Fibroblast of skin of scalp (primary cell): Measurements from ENCODE around the gene GPSM3.
A peak's percentile ranks its signal among the peaks of the same experiment; 100 is the strongest.

Experiments
- DNase-seq: peaks from one replicate; pipeline ENCODE4 v3.0.0-alpha.2; 2013

Gene GPSM3

DNA sequence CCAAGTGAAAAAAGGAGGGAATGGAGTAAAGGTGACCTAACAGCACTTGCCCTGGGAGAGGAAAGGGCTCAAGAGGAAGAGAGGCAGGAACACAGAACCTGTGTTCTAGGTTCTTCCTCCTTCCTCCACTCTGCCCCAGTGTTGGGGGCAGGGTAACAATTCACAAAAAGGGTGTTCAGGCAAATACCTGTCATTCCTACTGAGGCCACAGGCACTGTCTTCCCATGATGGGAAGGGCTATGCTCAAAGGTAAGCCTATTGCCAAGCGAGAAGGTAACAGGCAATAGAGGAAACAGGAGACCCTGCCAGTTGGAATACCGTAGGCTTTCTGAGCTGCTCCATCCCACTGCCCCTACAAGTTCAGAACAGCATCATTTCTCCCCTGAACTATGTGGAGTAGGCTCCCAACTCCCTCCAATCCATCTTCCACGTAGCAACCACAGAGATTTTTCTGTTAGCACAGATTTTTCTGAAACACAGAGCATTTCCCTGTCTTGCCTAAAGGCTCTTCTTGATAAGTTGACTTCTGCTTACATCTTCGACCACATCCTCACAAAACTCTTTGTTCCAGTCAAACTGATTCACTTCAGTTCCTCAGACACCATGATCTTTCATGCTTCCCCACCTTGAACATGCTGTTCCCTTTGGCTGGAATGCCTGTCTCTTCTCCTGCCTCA lies 19.3 kb downstream of the GPSM3 start:
- DNase-seq, result no peak

DNA sequence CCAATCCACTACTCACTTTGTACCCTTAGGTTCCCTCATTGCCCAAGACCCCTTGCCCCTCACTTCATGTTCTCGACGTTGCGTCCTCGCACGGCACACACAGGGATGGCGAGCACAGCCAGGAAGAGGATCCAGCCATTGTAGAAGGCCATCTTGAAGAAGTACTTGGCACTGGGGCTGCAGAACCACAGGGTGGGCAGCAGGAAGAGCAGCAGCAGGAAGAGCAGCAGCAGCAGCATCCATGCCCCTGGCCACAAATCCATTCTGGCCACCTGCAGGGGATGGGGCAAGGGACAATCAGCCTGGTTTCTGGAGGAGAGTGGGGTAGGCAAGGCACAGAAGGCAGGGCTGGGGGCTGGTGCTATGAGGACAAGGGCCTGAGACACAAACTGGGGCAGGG lies 21.2 kb downstream of the GPSM3 start:
- DNase-seq, result no peak

DNA sequence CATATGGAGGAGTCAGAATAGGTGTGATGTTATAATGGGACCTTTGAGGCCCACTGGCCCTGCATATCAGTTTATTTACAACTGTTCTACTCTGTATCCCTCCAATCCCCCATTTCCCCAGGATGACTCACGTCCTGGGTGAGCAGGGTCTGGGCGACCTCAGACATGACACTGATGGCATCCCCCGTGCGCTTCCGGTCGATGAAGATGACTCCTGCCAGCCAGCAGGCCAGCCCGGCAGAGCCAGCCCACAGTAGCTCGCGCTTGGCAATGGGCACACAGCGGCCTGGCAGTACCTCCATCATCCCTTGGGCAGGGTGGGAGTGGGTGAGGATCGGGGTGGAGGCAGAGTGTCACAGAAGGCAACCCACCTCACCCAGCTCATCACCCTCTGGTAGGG lies 22.1 kb downstream of the GPSM3 start:
- no peak for DNase-seq

DNA sequence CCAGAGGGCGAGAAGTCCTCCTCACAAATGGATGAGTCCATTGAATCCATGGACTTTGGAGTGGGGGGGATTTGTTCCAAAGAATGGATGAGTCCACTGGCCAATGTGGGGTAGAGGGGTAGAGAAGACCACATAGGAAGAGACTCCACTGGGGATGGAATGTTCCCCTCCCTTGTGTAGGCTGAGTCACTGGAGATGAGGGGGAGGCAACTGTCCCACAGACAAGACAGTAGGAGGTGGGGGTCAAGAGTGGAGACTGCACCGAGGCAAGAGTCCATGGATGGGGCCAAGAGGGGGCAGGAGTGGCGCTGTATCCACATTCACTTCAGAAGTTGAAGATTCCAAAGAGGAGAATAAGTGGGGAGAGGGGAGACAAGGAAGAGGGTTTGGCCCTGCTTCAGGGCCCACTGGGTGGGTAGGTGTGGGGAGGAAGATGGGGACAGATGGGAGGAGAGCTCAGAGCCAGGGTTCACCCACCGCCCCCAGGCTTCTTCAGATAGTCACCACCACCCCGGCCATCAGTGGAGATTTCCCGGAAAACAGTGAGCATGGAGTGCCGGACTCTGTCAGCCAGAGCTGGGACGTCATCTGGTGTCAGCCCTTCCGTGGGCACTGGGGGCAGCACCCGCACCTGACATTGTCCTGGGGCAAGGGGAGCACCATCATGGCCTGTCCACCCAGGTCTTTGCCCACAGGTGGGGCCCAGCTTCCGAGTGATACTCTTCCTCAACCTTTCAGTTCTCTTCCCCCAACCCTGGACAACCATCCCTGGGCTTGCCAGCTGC lies 23.4 kb downstream of the GPSM3 start:
- peak; percentile 67 for DNase-seq

DNA sequence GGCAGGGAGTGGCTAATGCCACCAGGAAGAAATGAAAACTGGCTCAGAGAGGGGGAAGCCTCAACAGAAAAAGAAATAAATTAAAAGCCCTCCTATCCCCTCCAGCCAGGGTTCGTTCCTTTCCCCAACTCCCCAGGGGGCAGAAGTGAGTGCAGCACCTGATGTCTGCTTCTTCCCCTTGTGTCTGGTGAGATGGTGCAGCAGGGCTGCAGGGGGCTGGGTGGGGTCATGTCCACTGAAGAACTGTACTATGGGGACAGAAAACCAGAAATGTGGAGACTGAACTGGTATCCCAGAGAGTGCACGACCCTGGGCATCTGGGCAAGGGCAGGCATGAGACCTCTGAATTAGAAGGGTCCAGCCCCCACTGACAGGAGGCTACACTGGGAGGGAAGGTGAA lies 24.1 kb downstream of the GPSM3 start:
- no peak for DNase-seq

DNA sequence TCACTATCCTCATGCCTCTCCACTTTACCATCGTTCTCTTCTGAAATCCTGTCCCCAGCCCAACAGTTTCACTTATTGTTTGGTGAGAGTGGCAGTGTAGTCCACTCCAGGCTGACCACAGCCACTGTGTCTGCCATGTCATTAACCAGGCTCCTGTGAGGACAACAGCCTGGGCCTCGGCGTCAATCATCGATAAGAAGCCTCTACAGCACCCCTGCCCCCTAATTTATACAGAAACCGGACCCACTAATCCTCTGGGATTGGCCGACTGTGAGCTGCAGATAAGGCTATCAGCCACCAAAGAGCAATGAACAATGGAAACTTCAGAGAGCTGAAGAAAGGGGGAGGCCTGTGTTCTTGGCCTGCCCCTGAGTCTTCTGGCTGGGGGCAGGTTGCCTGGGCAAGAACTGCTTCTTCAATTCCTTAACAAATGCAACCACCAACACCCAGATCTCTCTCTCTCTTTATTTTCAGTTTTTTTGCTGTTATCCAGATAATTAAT lies 24.6 kb downstream of the GPSM3 start:
- no peak for DNase-seq

DNA sequence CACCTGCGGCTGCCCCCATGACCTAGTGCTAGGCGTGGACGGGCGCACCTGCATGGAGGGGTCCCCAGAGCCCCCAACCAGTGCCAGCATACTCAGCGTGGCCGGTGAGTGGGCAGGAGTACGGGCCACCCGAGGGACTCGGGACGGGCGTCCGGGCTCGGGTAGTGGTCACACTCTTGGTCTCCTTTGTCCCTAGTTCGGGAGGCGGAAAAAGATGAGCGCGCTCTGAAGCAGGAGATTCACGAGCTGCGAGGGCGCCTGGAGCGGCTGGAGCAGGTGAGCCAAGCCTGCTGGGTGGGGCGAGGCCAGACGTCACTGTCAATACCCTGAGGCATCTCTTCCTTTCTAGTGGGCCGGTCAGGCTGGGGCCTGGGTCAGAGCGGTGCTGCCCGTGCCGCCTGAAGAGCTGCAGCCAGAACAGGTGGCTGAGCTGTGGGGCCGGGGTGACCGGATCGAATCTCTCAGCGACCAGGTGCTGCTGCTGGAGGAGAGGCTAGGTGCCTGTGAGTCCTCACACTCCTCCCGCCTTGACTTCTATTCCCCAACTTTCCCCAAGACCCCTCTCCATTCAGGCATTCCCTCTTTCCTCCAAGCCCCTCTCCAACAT lies 25.2 kb downstream of the GPSM3 start:
- no peak for DNase-seq

DNA sequence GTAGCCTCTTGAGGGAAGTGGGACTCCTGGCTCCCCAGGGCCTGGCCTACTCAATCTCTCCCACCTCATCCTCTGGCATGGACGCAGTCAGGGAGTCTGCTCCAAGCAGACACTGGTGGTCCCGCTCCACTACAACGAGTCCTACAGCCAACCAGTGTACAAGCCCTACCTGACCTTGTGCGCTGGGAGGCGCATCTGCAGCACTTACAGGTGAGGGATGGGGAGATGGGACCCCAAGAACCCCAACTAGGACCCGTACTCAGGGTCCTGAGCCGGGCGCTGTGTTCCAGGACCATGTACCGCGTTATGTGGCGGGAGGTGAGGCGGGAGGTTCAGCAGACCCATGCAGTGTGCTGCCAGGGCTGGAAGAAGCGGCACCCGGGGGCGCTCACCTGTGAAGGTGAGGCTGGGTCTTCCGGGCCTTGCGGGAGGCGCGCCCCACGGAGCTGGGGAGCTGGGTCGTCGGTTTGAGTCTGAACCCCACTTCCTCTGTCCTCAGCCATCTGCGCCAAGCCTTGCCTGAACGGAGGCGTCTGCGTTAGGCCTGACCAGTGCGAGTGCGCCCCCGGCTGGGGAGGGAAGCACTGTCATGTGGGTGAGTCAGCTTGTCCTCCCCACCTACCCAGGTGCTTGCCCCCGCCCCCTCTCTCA lies 25.9 kb downstream of the GPSM3 start:
- DNase-seq, result no peak

DNA sequence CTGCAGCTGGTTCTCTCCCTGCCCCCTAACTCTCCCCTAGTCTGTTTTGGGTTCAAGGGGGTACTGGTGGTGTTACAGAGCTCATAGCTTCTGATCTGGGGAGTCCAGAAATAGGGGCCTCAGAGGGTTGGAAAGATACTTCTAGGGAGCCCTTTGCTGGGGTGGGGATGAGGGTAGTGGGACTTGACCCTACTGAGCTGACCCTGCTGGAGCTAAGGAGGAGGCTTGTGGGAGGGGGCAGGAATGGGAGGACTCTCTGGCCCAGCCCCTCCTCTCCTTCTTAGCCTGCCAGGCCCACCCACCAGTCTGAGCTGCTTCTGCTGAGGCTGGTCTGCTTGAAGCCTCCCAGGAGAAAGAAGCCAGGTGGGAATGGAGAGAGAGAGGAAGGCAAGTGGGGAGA lies 28.1 kb downstream of the GPSM3 start, which contains the start of gene EGFL8:
TSS of gene EGFL8 (plus strand) at position 301 of the 400 bp plus-strand sequence. CDS start 1,571 bp downstream, outside the sequence.
- no peak for DNase-seq

DNA sequence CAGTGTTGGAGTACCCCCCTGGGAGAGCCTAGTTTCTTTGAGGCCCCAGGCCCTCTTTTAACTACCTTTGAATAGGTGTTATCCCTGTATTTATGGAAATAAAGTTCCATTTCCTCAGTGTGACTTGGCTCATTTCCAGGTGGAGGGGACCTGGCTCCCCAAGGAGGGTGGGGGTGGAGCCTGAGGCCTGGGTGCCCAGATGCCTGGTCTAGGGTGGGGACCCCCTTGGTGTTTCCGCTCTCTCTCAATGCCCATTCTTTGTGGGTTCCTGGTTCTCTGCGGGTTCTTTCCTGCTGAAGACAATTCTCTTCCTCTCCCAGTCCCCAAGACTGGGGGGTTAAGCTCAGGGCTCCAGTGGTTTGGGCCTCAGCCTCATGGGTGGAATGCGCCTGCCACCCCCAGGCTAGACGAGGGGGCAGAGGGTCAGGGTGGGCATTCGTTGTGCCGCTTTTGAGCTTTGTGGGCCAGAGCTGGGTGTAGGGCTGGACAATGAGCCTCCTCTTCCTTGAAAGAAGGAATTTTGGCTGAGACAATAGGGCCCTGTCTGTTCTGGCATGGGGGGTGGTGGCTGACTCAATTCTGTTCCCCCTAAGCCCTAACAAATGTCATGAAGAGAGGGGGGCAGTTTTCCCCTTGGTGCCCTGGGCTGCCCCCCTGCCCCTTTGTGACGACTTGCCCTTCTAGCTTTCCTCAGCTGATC lies 28.7 kb downstream of the GPSM3 start:
- DNase-seq, result no peak

DNA sequence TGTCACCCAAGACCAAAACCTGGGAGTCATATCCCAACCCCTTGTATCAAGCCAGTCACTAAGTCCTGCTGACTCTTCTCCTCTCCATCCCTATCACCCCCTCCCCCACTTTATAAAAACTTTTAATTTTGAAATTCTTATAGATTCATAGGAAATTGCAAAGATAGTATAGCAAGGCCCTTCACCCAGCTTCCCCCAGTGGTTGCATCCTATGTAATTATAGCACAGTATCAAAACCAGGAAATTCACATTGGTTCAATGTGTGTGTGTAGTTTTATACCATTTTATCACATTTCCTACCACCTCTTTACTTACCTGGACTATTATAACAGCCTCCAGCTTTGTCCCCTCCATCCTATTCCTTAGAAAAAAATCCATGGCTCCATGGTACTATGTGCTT lies 34.4 kb downstream of the GPSM3 start:
- no peak for DNase-seq

DNA sequence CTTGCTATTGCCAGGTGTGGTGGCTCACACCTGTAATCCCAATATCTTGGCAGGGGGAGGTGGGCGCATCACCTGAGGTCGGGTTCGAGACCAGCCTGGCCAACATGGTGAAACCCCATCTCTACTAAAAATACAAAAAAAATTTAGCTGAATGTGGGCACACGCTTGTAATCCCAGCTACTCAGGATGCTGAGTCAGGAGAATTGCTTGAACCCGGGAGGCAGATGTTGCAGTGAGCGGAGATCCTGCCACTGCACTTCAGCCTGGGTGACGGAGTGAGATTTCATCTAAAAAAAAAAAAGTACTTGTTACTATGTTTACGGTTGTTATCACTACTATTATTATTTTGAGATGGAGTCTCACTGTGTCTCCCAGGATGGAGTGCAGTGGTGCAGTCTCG lies 35.6 kb downstream of the GPSM3 start:
- no peak for DNase-seq

DNA sequence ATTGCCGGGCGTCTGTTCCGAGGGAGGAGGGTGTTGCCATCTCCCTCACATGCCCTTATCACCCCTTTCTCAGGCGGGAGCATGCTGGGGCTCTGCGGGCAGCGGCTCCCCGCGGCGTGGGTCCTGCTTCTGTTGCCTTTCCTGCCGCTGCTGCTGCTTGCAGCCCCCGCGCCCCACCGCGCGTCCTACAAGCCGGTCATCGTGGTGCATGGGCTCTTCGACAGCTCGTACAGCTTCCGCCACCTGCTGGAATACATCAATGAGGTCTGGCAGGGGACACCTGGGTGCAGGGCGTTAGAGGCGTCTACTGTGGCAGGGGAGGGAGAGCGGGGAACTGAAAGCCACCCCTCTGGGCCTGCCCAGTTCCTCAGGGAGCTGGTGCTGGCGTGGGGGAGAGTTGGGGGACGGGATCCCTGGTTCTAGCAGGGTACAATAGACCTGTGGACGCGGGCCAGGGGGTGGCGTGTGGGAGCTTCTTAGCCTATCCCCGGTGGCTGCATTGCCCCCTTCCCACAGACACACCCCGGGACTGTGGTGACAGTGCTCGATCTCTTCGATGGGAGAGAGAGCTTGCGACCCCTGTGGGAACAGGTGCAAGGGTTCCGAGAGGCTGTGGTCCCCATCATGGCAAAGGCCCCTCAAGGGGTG lies 37.8 kb downstream of the GPSM3 start:
- DNase-seq, result peak; percentile 65

DNA sequence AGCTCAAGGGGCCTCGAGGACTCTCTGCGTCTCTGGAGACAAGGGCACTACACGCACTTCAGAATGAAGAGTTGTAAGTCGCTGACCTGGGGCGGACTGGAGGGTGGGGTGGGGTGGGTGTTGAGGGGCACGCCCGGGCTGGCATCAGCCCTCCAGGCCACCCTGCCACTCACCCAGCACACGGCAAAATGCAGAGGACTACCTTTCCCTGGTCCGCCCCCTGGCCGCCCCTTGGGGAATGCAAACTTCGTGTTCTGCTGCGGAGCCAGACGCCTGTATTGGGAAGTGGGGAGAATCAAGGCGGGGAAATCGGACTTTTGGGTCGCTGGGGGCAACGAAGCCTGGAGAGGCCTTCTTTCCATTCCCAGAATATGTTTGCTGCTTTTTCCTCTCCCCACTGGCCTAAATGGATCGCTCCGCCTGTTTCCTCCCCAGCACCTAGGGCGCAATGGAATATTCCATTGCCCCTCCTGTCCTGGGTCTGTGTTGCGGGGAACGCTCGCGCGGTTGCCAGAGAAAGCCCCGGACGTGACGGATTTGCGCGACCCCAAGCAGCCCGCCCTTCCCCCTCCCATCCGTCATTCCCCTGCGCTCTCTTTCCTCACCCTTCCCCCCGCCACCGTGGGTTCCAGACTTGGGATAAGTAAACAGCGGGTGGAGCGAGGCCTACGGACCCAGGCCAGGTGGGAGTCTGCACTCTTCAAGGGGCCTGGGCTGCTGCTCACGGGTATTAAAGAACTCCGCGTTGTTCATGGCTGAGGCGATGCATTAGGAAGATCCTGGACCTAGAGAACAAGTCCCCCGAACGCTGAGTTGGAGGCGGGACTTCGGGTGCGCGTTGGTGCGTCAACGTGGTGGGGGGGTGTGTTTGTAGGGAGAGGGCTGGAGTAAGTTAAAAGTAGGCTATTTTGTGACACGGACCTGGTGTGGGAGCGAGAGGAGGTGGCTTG lies 38.6 kb downstream of the GPSM3 start, which contains the start of gene PPT2:
TSS of gene PPT2 (plus strand) at position 578 of the 950 bp plus-strand sequence. CDS start 454 bp downstream, outside the sequence.
- DNase-seq, result peak; percentile 94

DNA sequence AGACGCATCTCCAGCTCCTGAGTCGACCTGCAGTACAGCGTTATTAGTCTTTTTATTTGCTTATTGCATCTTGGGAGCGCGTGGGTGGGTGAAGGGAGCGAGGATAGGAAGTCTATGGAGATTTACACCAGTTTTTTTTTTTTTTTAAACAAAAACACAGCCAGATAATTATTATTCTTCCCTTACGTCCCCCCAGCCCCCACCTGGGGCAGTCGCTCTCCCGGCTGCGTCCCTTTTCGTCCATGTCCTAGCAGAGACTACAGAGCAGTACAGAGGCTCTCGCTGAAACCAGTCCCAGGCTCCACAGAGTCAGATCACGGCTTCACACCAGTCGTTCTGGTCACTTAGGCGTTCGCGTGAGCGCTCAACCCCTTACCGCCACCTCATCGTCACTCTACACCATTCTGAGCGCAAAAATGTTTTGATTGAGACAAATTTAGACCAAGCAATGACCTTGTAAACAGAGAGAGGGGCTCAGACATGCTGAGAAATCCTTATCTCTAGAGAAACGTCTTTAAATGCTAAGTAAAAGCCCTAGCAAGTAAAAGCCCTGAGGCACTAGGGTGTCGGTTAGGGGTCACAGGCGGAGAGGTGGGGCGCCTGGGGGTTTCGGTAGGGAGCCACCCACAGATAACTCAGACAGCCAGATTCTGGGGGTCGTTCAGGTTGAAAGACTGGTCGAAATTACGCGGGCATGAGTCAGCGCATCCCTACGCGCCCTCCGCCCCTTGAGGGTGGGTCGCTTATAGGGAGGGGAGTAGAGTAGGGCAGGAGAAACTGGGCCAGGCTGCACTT lies 39.5 kb downstream of the GPSM3 start:
- peak; percentile 36 for DNase-seq

DNA sequence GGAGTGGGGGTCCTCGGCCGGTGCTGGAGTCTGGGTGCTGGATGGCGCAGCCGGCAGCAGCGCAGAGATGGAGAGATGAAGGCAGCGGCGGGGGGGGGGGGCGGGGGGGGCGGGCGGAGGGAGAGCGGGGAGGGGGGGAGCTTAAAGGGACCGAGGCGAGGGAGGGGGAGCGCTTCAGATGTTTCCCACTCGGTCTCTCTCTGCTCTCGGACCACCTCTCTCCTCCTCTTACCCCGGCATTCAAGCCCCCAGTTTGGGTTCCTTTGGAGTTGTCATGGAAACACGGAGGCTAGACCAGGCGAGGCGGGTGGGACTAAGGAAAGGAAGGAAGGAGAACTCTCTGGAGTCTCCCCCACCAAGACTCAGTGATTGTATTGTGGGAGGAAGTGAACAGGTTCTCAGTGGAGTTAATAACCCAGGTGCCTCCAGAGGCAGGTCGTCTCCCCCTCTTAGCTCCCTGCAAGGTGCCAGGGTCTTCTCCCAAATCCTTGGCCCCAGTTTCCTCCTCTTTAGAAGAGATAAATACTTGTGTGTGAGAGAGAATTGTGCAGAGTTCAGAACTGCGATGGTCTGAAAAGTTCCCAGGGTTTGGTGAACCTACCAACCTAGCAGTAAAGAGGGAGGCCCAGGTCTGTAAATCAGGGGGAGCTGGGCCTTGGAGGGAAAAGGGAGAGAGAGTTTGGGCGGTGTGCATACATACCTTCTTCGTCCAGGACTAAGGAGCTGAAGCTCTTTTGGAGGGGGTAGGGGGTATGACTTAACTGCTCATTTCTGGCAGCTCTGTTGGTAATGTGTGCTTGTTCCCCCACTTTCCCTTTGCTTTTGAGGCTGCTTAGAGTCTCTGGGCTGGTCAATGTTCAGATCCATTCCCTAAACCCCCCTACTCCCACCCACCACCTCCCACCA lies 40.3 kb downstream of the GPSM3 start, which contains the start of gene PRRT1:
TSS of gene PRRT1 (minus strand) at position 77 of the 906 bp plus-strand sequence. CDS start 112 bp downstream, outside the sequence.
- DNase-seq, result peak; percentile 18

DNA sequence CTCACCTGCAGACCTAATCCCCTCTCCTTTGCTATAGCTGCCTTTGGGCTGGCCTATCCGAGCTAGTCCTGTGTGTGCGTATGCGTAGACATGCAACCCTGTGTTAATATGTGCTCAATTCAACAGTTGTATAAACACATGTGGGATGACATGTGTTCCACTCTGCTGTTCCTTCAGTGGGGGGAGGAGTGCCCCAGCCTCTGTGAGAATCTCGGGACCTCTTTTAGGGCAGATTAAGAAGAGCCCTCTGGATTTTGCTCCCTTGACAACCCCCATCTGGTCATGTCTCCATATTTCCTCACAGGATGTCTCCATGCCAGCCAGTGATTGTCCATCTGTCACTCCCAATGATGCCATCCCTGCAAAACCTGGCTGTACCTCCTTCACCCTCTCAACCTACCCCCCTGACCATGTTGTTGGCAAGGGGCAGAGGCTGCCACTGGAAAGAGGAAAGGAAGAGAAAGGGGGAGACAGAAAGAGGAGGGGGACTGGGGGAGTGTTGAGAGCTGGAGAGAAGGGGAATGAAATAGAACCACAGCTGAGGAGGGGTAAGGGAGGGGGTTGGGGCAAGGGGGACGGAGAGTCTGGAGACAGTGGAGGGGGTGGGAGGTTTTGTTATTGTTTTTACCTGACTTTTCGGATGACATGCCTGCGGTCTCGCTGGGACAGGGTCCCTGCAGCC lies 41.1 kb downstream of the GPSM3 start:
- no peak for DNase-seq
